Ovary (tissue), 3 donors: ENCODE measurements around the gene ERCC8.

Experiments used
- CTCF ChIP-seq, 3 donors: fragments of 450-650 bp in 2 of 3; fragments of 200-600 bp in 1 of 3; IDR thresholded peaks; one replicate each; pipeline versions ENCODE4 v1.5.1 to v1.8.0; 2016 to 2022; ENCODE audit warnings: antibody characterized with exemption in 3 of 3, mild to moderate bottlenecking in 1 of 3
- EP300 ChIP-seq: sonication (generic); formaldehyde crosslinking; IDR thresholded peaks from one replicate; pipeline ENCODE4 v1.6.1; 2017; ENCODE audit warnings: antibody characterized with exemption
- POLR2A ChIP-seq: fragments of 450-650 bp; IDR thresholded peaks from one replicate; pipeline ENCODE4 v1.6.1; 2017; ENCODE audit warnings: antibody characterized with exemption, mild to moderate bottlenecking, moderate library complexity
- donor health status: DM: no; HTN: no; CAD: no.

GRCh38 chr5:60958088-60958487 is 13.2 kb upstream of the ERCC8 start:
- TF ChIP-seq CTCF (IDR thresholded peaks at IDR 0.05) (no peak), POLR2A (no peak), EP300 (no peak)
